HG02798 (cell line): ENCODE measurements around the gene SLC6A1.

Source experiments
- ATAC-seq: cut with Tn5 transposase; IDR thresholded peaks from one replicate; pipeline ENCODE4 v1.9.1; 2021; ENCODE audit warnings: mild to moderate bottlenecking; ENCODE audit not compliant: unreplicated experiment, poor library complexity

Gene SLC6A1

GRCh38 chr3:11014253-11014652 is 21.7 kb downstream of the SLC6A1 start:
- no peak for ATAC-seq

DNA sequence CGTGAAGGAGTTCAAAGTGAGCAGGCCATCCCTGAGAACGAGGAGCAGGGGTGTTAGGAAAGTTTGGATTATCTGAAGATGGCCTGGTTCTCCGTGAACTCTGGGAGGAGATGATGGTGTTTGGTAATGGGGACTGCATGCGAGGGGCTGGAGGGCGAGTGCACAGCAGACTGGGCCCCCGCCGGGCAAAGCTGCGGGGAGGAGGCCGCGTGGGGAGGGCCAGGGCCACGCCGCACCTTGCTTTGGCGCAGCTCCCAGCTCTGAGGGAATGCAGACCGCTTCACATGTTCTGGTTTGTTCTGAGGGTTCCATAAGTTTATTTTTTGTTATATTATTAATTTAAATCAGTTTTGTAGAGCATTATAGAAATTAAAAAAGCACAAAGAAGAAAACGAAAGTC is 22.2 kb downstream of the SLC6A1 start:
- ATAC-seq, result no peak

- no peak for ATAC-seq
Observed at GRCh38 chr3:11015369-11015768, 22.8 kb downstream of the SLC6A1 start.

- ATAC-seq, result no peak
Observed at GRCh38 chr3:11016727-11017126, 24.2 kb downstream of the SLC6A1 start.

DNA sequence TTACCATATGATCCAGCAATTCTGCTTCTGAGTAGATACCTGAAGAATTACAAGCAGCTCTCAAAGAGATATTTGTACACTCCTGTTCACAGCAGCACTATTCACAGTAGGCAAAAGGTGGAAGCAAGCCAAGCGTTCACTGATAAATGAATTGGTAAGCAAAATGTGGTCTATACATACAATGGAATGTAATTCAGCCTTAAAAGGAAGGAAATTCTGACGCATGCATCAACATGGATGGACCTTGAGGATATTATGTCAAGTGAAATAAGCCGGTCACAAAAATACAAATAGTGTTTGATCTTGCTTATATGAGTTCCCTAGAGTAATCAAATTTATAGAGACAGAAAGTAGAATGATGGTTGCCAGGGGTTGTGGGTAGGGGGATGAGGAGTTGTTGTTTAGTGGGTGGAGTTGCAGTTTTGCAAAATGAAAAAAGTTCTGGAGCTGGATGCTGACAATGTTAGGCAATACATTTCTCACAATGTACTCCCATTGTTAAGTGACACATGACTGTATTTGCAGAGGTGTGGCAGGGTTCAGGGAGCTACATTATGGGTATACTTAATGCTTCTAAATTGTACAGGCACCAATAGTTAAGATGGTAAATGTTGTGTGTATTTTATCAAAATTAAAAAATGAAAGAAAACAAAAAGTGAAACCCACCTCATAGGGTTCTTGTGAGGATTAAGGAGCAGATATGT is 26.7 kb downstream of the SLC6A1 start:
- ATAC-seq, result no peak

- ATAC-seq, result no peak
Observed at GRCh38 chr3:11020764-11021163, 28.2 kb downstream of the SLC6A1 start.

DNA sequence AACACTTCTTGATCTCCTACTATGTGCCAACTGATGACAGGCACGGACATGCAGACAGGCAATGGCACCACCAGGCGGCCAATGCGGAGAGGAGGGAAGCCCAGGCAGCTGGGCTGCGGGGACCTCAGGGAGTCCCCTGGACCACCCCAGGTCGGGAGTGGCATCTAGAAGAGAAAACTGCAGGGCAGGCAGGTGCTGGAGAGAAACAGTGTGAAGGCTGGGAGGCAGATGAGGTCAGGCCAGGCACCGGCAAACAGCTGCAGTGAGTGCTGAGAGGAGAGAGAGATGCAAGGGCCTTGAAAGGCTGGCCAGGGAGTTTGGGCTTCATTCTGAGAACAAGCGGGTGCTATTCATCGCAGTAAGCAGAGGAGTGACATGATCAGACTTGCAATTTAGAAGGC is 29.1 kb downstream of the SLC6A1 start:
- no peak for ATAC-seq

- no peak for ATAC-seq
Observed at GRCh38 chr3:11022115-11022514, 29.6 kb downstream of the SLC6A1 start.

DNA sequence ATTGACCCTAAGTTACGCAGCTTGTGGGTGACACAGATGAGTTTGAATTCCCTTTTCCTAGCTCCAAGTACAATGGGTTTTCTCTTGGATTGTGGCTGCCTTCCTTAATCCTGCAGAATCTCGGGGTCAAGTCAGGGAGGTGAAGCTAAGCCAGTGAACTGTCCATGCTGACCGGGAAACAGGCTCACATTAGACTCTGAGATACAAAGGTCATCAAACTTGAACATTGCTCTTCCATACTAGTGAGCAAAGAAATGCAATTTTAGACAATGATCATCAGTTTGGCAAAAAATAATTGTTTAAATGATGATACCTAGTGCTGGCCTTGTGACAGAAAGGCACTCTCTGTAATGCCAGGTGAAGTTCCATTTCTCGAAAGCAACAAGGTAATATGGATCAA is 31.6 kb downstream of the SLC6A1 start:
- no peak for ATAC-seq

- ATAC-seq, result no peak
Observed at GRCh38 chr3:11029948-11030347, 37.4 kb downstream of the SLC6A1 start.

DNA sequence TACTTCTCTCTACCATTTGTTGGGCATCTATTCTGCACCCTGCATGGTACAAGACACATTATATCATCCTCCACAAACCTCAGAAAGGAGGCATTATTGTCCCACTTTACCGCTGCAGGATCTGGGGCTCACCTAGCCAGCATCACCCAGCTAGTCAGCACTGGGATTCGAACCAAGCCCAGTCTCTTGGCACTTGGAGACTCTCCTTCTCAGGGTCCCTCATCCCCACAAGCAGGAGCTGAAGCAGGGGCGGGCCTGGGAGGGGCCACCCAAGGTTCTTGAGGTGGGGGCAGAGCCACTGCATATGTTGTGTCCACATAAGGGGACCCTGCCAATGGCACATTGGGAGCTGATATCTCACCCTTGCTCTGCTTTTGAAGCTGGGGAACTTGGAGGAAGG is 41.3 kb downstream of the SLC6A1 start:
- no peak for ATAC-seq

DNA sequence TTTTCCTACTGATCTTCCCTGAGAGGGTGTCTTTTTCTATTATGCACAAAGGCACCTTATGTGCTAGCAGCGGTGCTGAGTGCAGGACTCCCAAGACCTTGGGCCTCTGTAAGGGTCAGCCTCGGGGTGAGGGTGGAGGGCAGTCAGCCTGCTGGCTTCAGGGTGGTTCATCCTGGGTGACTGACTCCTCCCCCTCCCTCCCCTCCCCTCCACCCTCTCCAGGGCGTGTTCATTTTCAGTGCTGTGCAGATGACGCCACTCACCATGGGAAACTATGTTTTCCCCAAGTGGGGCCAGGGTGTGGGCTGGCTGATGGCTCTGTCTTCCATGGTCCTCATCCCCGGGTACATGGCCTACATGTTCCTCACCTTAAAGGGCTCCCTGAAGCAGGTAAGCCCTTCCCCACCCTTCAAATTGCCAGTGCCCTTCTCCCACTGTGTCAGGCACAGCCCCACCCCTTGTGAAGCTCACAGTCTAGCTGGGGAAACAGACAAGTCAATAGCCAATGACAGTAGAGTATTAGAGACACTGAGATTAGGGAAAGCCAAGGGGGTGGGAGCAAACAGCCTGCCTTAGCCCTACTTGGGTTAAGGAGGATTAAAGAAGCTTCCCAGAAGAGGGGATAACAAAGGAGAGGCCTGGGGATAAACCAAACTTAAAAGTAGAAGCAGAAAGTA is 41.9 kb downstream of the SLC6A1 start:
- no peak for ATAC-seq

GRCh38 chr3:11035757-11036505 is 43.4 kb downstream of the SLC6A1 start:
- no peak for ATAC-seq

GRCh38 chr3:11037241-11037873 is 44.8 kb downstream of the SLC6A1 start:
- ATAC-seq, result no peak

DNA sequence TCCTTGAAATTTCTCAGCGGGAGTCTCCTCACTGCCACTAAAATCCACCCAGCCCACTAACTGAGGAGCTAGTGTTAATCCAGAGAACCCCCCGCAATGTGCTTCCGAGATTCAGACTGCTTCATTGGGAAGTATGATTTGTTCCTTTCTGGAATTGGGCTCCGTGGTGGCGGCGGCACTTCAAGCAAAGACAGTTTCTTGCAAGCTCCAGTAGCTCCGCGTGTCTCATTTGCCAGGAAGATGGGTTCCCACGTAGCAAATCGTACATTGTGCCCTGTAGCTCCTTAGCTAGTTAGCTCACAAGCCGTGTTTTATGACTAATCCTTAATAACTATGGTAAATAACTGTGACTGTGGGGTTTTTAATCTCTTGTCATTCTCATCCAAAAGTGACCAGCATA is 45.4 kb downstream of the SLC6A1 start:
- ATAC-seq, result no peak

- ATAC-seq, result no peak
Observed at GRCh38 chr3:11045536-11045935, 53.0 kb downstream of the SLC6A1 start.

DNA sequence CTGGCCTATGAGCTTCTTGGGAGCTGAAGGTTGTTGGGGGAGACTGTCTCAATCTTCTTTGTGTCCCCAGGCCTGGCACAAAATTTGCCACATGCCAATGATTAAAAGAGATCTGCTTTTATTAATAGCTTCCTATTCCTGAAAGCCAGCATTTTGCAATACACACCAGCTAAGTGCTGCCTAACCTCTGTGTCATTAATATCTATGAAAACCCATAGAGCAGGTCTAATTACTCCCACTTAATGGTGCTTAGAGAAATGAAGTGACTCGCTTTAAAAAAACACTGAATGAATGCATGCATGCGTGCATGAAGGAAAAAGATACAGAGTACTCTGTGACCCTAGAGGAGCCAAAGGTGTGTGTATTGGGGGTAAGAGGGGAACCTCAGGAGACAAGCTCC is 55.0 kb downstream of the SLC6A1 start:
- no peak for ATAC-seq

DNA sequence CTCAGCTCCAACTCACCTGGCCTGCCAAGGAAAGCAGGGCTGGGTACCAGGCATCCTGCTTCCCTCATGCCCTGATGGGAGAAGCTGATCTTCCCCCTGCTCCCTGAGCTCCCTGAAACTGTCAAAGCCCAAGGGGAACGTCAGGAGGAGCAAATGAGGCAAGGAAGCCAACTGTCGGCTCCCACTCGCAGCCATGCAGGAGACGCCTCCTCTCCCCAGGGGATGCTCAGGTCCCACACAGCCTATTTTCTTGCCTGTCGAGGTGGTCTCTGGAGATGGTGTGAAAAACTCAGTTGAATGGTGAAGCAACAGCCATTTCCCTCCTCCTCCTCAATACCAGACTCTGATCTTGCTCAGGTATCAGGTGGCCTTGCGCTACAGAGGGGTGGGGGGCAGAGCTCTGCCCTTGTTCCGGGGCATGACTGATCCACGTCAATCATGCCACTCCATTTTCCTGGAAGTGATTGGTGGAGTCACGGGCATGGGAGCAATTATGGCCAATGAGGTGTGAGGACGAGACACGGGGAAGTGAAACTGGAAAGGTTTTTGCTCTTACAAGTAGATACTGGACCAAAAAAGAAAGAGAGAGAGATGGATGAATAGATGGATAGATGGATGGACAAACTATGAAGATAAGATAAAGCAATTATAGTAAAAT is 58.2 kb downstream of the SLC6A1 start:
- ATAC-seq, result no peak

- no peak for ATAC-seq
Observed at GRCh38 chr3:11053926-11054503, 61.5 kb downstream of the SLC6A1 start.
